OCI-LY7 (cell line): ENCODE measurements around the gene MRGPRX2.

Source experiments
- EZH2phosphoT487 ChIP-seq: fragments of 200-600 bp; sonication (generic); IDR thresholded peaks from 2 replicates; pipeline ENCODE4 v1.6.1; 2018; ENCODE audit warnings: low read depth, borderline replicate concordance, mild to moderate bottlenecking, mixed run types, antibody characterized with exemption, low read length, moderate library complexity, mixed read lengths
- TF ChIP-seq, protein P1 (sequence below): fragments of 200-600 bp; sonication (generic); conservative IDR thresholded peaks from 2 replicates; pipeline ENCODE4 v1.5.1; 2014; ENCODE audit warnings: mild to moderate bottlenecking, antibody characterized with exemption, low read length, moderate library complexity, mixed read lengths

DNA sequence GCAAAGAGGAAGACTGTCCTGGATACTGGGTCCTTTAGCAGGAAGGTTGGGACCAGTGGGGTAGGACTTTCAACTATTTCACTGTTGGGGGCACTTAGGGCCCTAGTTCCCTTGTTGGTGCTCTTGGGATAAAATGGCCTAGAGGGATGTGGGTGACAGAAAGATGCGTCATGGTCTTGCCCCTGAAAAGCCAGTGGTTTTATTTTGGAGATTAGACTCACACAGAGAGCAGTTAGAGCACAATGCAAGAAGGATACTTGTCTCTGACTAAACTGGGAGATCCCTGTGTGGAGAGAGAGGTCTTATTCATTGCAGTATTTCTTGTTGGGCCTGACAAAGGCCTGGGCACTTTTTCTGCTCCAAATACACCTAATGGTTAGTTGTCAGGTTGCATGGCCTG is 22.6 kb upstream of the MRGPRX2 start:
- TF ChIP-seq EZH2phosphoT487 = no peak
- TF ChIP-seq, protein P1, sequence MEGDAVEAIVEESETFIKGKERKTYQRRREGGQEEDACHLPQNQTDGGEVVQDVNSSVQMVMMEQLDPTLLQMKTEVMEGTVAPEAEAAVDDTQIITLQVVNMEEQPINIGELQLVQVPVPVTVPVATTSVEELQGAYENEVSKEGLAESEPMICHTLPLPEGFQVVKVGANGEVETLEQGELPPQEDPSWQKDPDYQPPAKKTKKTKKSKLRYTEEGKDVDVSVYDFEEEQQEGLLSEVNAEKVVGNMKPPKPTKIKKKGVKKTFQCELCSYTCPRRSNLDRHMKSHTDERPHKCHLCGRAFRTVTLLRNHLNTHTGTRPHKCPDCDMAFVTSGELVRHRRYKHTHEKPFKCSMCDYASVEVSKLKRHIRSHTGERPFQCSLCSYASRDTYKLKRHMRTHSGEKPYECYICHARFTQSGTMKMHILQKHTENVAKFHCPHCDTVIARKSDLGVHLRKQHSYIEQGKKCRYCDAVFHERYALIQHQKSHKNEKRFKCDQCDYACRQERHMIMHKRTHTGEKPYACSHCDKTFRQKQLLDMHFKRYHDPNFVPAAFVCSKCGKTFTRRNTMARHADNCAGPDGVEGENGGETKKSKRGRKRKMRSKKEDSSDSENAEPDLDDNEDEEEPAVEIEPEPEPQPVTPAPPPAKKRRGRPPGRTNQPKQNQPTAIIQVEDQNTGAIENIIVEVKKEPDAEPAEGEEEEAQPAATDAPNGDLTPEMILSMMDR = no peak
